K562 (cell line): ENCODE results near the gene CORO2A. TPM values are rescaled to one million over a fixed set of nuclear protein-coding genes. Genes with fewer than 3 reads are reported as not detected.

ENCODE experiments used
- ATAC-seq: fragments of 200-7000 bp; cut with Tn5 transposase; 3 replicates; pipeline ENCODE4 v1.9.1; 2020; ENCODE audit warnings: moderate library complexity
- BruUV-seq: library from RNA; stranded (reverse); fragments of 400-500 nt; replicated peaks from 2 replicates; lab custom pipeline; 2021; lab: Mats Ljungman, UMichigan
- CTCF ChIA-PET: fragments of 300-600 bp; formaldehyde crosslinking; extraction: SDS; loops from one replicate; lab custom pipeline; 2021; ENCODE audit warnings: low intra/inter-chr PET ratio; lab: Yijun Ruan, JAX
- POLR2A ChIA-PET: fragments of 300-600, 350-650 bp; sonication (Branson Sonifier 250); formaldehyde crosslinking; extraction: SDS; loops from one replicate; lab custom pipeline; 2021; ENCODE audit warnings: antibody characterized with exemption, inconsistent platforms; lab: Yijun Ruan, JAX
- DNase-seq, 4 experiments: peaks; one replicate each; pipeline versions ENCODE4 v3.0.0 to v3.0.0-alpha.2; 2011 to 2018; ENCODE audit warnings: low spot score in 3 of 4, mixed read lengths in 3 of 4; ENCODE audit errors: extremely low read depth in 1 of 4
- FAIRE-seq: peaks from 2 replicates; lab custom pipeline; 2011; peaks lifted over from hg19 to GRCh38; lab: Jason Lieb, UNC
- H2AFZ ChIP-seq: 2 replicates; pipeline ENCODE4 v1.6.0; 2011; ENCODE audit warnings: low read depth, low read length, control low read depth, inconsistent platforms
- H3K27ac ChIP-seq: fragments of 200-600 bp; 3 replicates; pipeline ENCODE4 v1.8.0; 2011; ENCODE audit warnings: low read depth, mild to moderate bottlenecking, control low read depth, inconsistent platforms, low read length, moderate library complexity, mixed read lengths; ENCODE audit errors: extremely low read depth
- H3K27me3 ChIP-seq, 2 experiments: fragments of 300-600 bp in 1 of 2; 2 replicates in 1 of 2; 3 replicates in 1 of 2; pipeline versions ENCODE4 v1.6.0 to v1.8.0; 2011; ENCODE audit warnings: inconsistent platforms in 2 of 2, low read length in 2 of 2, mild to moderate bottlenecking in 1 of 2, mixed read lengths in 1 of 2, moderate library complexity in 1 of 2; ENCODE audit not compliant: control insufficient read depth in 2 of 2, insufficient read depth in 2 of 2
- H3K36me3 ChIP-seq: fragments of 300-600 bp; 3 replicates; pipeline ENCODE4 v1.8.0; 2011; ENCODE audit warnings: mild to moderate bottlenecking, low read length, inconsistent platforms; ENCODE audit not compliant: control insufficient read depth, insufficient read depth
- H3K4me1 ChIP-seq, 2 experiments: fragments of 200-600 bp in 1 of 2; replicated peaks in 1 of 2; 2 replicates in 1 of 2; 3 replicates in 1 of 2; pipeline versions ENCODE4 v1.5.1 to v1.8.0; 2011; ENCODE audit warnings: inconsistent platforms in 2 of 2, low read length in 2 of 2, mild to moderate bottlenecking in 1 of 2, mixed read lengths in 1 of 2, moderate library complexity in 1 of 2; ENCODE audit not compliant: control insufficient read depth in 2 of 2, insufficient read depth in 2 of 2
- H3K4me2 ChIP-seq: 2 replicates; pipeline ENCODE4 v1.6.1; 2011; ENCODE audit warnings: low read length, control low read depth, inconsistent platforms, mixed read lengths; ENCODE audit not compliant: insufficient read depth
- H3K4me3 ChIP-seq: fragments of 200-600 bp; sonication (generic), shearing (Covaris generic); 2 replicates; pipeline ENCODE4 v1.5.1; 2016; ENCODE audit warnings: control low read depth, inconsistent platforms
- H3K79me2 ChIP-seq: fragments of 200-600 bp; 3 replicates; pipeline ENCODE4 v1.8.0; 2011; ENCODE audit warnings: low read length, inconsistent platforms; ENCODE audit not compliant: control insufficient read depth, insufficient read depth
- H3K9ac ChIP-seq, 2 experiments: 2 replicates each; pipeline versions ENCODE4 v1.6.0 to v1.6.1; 2011; ENCODE audit warnings: low read depth in 2 of 2, low read length in 2 of 2, control low read depth in 1 of 2, inconsistent platforms in 1 of 2, mild to moderate bottlenecking in 1 of 2, mixed read lengths in 1 of 2; ENCODE audit not compliant: insufficient read depth in 1 of 2
- H3K9me1 ChIP-seq: one replicate; pipeline ENCODE4 v1.6.0; 2011; ENCODE audit warnings: inconsistent platforms, mild to moderate bottlenecking, low read length, moderate library complexity; ENCODE audit not compliant: control insufficient read depth, insufficient read depth
- H3K9me3 ChIP-seq: replicated peaks from 2 replicates; pipeline ENCODE4 v1.5.1; 2011; ENCODE audit warnings: low read depth, low read length, inconsistent platforms; ENCODE audit not compliant: control insufficient read depth, insufficient read depth
- H4K20me1 ChIP-seq: replicated peaks from 2 replicates; pipeline ENCODE4 v1.6.1; 2011; ENCODE audit warnings: low read length, inconsistent platforms, mixed read lengths; ENCODE audit not compliant: control insufficient read depth, insufficient read depth
- ARID4B ChIP-seq: sonication (generic); formaldehyde crosslinking; IDR thresholded peaks from 2 replicates; pipeline ENCODE4 v1.8.0; 2022; ENCODE audit warnings: mild to moderate bottlenecking, missing genetic modification reagents
- DNMT1 ChIP-seq: fragments of 450-650 bp; IDR thresholded peaks from 2 replicates; pipeline ENCODE4 v1.6.1; 2016; ENCODE audit warnings: antibody characterized with exemption, mild to moderate bottlenecking
- ELK3 ChIP-seq: fragments of 450-650 bp; formaldehyde crosslinking; IDR thresholded peaks from 2 replicates; pipeline ENCODE4 v1.4.0; 2020; ENCODE audit warnings: mild to moderate bottlenecking
- NFATC3 ChIP-seq: fragments of 450-650 bp; IDR thresholded peaks from 2 replicates; pipeline ENCODE4 v1.6.1; 2017; ENCODE audit warnings: mild to moderate bottlenecking
- SETDB1 ChIP-seq: IDR thresholded peaks from one replicate; pipeline ENCODE4 v1.6.1; 2012; ENCODE audit warnings: low read length, control low read depth, inconsistent platforms
- TRIM25 ChIP-seq: fragments of 450-650 bp; IDR thresholded peaks from 2 replicates; pipeline ENCODE4 v1.7.0; 2016; ENCODE audit warnings: borderline replicate concordance
- ZNF57 ChIP-seq: fragments of 450-650 bp; formaldehyde crosslinking; IDR thresholded peaks from 2 replicates; pipeline ENCODE4 v1.4.0; 2020; ENCODE audit warnings: mild to moderate bottlenecking, moderate library complexity
- ZNF668 ChIP-seq: fragments of 250-450 bp; sonication (Bioruptor Pico); IDR thresholded peaks from 2 replicates; pipeline ENCODE4 v1.8.0; 2022; ENCODE audit warnings: mild to moderate bottlenecking, inconsistent platforms
- WGBS: fragments of 100-300 bp; shearing (Covaris generic); methylation state at CpG from one replicate; pipeline ENCODE4 v1.1.6; 2016; ENCODE audit warnings: low coverage, mixed read lengths; ENCODE audit not compliant: insufficient coverage; ENCODE audit errors: missing lambda C conversion rate; 5-methylcytosine and 5-hydroxymethylcytosine counted together
- in situ Hi-C: fragments of 300-500 bp; cut with MboI; formaldehyde crosslinking; loops from 4 replicates; pipeline ENCODE4 v1.15.0; 2018; ENCODE audit warnings: inconsistent platforms, mixed read lengths
- intact Hi-C: fragments of 100-400 bp; cut with micrococcal nuclease; formaldehyde crosslinking; loops from 2 replicates; pipeline ENCODE4 v1.14.2; 2022
- polyA plus RNA-seq, 8 experiments: library from polyadenylated mRNA; depleted of rRNA in 4 of 8; stranded (reverse) in 5 of 8; unstranded in 3 of 8; fragments of >200 nt; fragmentation: Nextera tagmentation in 2 of 8; fragmentation: Illumina TruSeq in 1 of 8; extraction: Ambion mirVana in 2 of 8; extraction: Trizol in 1 of 8; gene quantifications; 2 replicates each; pipeline versions ENCODE4 v1.2.1 to v1.2.3, GENCODE V29; 2011 to 2014; ENCODE audit warnings: inconsistent platforms in 1 of 8, missing spikeins in 1 of 8
- total RNA-seq, 7 experiments: library from RNA; depleted of rRNA in 6 of 7; stranded (reverse); fragments of >200 nt in 6 of 7; fragmentation: Illumina TruSeq in 2 of 7; extraction: Trizol in 2 of 7; gene quantifications; 2 replicates each; pipeline versions ENCODE4 v1.2.1 to v1.2.3, GENCODE V29; 2011 to 2021; ENCODE audit warnings: low replicate concordance in 1 of 7
- TF ChIP-seq, protein P1 (sequence below): fragments of 250-450 bp; sonication (Bioruptor Pico); IDR thresholded peaks from 2 replicates; pipeline ENCODE4 v1.5.0; 2020; ENCODE audit warnings: mild to moderate bottlenecking, borderline replicate concordance
- TF ChIP-seq, protein P2 (sequence below): fragments of 450-650 bp; formaldehyde crosslinking; IDR thresholded peaks from 2 replicates; pipeline ENCODE4 v1.4.0; 2020; ENCODE audit warnings: mild to moderate bottlenecking, moderate library complexity

CORO2A gene
- total and polyA plus RNA-seq, 9 of the 15 experiments (the other 6 are each of a cell fraction or from before 2014, with no cell fraction given): 9.5 to 26.6 (median 18.0) TPM

DNA sequence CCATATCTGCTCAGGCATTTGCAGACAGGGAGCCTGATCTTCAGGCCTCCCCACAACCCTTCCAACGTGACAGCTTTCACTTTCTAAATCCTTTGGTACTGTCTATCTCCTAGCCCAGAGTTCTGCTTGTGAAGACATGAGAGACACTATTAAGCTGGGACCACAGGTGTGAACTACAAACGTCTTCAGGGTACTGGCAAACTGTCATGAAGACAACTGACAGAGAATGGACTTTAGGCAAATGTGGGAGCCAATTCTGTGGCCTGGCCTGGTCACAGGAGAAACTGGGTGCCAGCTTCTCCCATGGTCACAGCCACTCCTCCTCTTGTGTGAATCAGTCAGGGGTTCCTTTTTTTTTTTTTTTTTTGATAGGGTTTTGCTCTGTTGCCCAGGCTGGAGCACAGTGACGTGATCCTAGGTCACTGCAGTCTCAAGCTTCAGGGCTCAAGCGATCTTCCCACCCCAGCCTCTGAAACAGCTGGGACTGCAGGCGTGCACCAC lies 83.9 kb downstream of the CORO2A start (continued):
- TF ChIP-seq, protein P1, sequence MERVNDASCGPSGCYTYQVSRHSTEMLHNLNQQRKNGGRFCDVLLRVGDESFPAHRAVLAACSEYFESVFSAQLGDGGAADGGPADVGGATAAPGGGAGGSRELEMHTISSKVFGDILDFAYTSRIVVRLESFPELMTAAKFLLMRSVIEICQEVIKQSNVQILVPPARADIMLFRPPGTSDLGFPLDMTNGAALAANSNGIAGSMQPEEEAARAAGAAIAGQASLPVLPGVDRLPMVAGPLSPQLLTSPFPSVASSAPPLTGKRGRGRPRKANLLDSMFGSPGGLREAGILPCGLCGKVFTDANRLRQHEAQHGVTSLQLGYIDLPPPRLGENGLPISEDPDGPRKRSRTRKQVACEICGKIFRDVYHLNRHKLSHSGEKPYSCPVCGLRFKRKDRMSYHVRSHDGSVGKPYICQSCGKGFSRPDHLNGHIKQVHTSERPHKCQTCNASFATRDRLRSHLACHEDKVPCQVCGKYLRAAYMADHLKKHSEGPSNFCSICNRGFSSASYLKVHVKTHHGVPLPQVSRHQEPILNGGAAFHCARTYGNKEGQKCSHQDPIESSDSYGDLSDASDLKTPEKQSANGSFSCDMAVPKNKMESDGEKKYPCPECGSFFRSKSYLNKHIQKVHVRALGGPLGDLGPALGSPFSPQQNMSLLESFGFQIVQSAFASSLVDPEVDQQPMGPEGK: no peak
- no peak for TF ChIP-seq ELK3
- TF ChIP-seq, protein P2, sequence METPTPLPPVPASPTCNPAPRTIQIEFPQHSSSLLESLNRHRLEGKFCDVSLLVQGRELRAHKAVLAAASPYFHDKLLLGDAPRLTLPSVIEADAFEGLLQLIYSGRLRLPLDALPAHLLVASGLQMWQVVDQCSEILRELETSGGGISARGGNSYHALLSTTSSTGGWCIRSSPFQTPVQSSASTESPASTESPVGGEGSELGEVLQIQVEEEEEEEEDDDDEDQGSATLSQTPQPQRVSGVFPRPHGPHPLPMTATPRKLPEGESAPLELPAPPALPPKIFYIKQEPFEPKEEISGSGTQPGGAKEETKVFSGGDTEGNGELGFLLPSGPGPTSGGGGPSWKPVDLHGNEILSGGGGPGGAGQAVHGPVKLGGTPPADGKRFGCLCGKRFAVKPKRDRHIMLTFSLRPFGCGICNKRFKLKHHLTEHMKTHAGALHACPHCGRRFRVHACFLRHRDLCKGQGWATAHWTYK: no peak
- no peak for TF ChIP-seq ZNF57 (CRISPR knock-in tag)

- H3K27me3 ChIP-seq: no peaks in the 10 kb centered on the region
- POLR2A ChIA-PET: interaction anchor here (0.6 to 2.4 kb wide), 2 partner anchors 11 to 16 kb away, joined by 4 to 6 read pairs; no protein-coding TSS in a partner anchor
- H2AFZ ChIP-seq: no peak overlapping the region
- H3K4me2 ChIP-seq: no peak overlapping the region
- no peaks in the 10 kb centered on the region for H3K4me1 ChIP-seq
- no peaks in the 10 kb centered on the region for H3K9me1 ChIP-seq
- no peak overlapping the region for H3K27ac ChIP-seq
- CTCF ChIA-PET: no interaction called here
- H3K79me2 ChIP-seq: 0 out of 3 replicates have a peak, but pooled peaks cover 2% of the 10 kb centered on the region
- no peak overlapping the region for H3K9ac ChIP-seq
- no peak overlapping the region for H3K4me3 ChIP-seq
- intact Hi-C loops: no loop called here
- FAIRE-seq (no peak), DNase-seq (no peak), ATAC-seq (no peak)
- BruUV-seq: no TSS peak
- in situ Hi-C loops: no loop called here
- 93% methylated on average over 2 of the region's 2 CpGs for WGBS
- H3K36me3 ChIP-seq: peaks cover 73% of the 10 kb centered on the region; the same call in 2 of the 3 replicates
- H4K20me1 ChIP-seq: no peaks in the 10 kb centered on the region
- H3K9me3 ChIP-seq: no peaks in the 10 kb centered on the region
- TF ChIP-seq DNMT1: no peak
- TF ChIP-seq TRIM25: no peak
- TF ChIP-seq ZNF668 (CRISPR knock-in tag): no peak
- TF ChIP-seq SETDB1: no peak
- TF ChIP-seq ARID4B: no peak
- TF ChIP-seq NFATC3: no peak
Observed at GRCh38 chr9:98107926-98108325, 84.5 kb downstream of the CORO2A start.
